ENCODE results near the gene KDM8.
A peak's percentile ranks its signal among the peaks of the same experiment; 100 is the strongest.

DNA sequence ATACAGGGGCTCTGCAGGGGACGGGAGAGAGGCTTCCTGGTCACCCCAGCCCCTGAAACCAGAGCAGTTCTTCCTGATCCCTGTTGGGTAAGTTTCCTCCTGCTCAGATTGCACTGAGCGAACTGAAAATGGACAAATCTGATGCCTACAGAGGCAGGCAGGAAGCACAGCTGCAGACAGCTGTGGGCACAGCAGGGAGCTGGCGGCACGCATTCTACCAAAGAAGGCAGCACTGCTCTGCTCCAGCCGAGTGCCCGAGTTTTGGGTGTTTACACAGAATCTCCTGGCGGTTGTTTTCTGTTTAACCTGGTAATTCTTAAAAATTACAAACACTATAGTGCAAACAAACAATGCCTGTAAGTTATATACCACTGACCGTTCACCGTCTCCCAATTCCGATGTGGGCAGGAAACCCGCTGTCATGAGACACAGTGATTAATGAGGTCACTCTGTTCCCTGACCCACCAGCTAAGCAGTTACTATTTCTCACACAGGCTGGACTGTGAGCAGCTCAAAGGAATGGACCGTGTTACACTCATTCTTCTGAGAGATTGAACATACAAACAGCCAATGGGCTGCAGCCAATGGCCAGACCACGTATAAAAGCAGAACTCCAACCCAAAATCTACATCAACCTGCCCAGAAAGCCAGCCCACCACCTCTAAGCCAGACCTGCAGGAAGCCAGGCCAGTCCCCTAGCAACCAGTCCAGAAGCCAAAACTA, 39.7 kb downstream of the KDM8 start:
- TF ChIP-seq POLR2AphosphoS5 (IDR thresholded peaks at IDR 0.05; ENCODE audit: low read depth, low read length) (no peak), TAF1 (IDR thresholded peaks at IDR 0.05; ENCODE audit: borderline replicate concordance, insufficient read depth, low read length) (no peak), FOXP2 (optimal IDR thresholded peaks at IDR 0.05; ENCODE audit: borderline replicate concordance, extremely low read depth, extremely low read length, insufficient read depth) (peak; percentile 58)
- TF ChIP-seq, protein P1, sequence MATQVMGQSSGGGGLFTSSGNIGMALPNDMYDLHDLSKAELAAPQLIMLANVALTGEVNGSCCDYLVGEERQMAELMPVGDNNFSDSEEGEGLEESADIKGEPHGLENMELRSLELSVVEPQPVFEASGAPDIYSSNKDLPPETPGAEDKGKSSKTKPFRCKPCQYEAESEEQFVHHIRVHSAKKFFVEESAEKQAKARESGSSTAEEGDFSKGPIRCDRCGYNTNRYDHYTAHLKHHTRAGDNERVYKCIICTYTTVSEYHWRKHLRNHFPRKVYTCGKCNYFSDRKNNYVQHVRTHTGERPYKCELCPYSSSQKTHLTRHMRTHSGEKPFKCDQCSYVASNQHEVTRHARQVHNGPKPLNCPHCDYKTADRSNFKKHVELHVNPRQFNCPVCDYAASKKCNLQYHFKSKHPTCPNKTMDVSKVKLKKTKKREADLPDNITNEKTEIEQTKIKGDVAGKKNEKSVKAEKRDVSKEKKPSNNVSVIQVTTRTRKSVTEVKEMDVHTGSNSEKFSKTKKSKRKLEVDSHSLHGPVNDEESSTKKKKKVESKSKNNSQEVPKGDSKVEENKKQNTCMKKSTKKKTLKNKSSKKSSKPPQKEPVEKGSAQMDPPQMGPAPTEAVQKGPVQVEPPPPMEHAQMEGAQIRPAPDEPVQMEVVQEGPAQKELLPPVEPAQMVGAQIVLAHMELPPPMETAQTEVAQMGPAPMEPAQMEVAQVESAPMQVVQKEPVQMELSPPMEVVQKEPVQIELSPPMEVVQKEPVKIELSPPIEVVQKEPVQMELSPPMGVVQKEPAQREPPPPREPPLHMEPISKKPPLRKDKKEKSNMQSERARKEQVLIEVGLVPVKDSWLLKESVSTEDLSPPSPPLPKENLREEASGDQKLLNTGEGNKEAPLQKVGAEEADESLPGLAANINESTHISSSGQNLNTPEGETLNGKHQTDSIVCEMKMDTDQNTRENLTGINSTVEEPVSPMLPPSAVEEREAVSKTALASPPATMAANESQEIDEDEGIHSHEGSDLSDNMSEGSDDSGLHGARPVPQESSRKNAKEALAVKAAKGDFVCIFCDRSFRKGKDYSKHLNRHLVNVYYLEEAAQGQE (IDR thresholded peaks at IDR 0.05; ENCODE audit: insufficient read depth in 1 of 2, low read depth in 2 of 2, low read length in 2 of 2): no peak
